Adrenal gland (tissue), 5 donors: ENCODE data around the gene TH.

ENCODE experiments used
- POLR2A ChIP-seq, 2 donors: fragments of 450-650 bp; IDR thresholded peaks; one replicate each; pipeline ENCODE4 v1.6.1; 2017; ENCODE audit warnings: antibody characterized with exemption in 2 of 2, mild to moderate bottlenecking in 2 of 2, moderate library complexity in 1 of 2
- TF ChIP-seq, protein P1 (sequence below), 6 experiments: fragments of 450-650 bp in 4 of 6; fragments of 200-600 bp in 2 of 6; sonication (generic) in 1 of 6; IDR thresholded peaks; 1 replicate in 5 of 6; 2 replicates in 1 of 6; pipeline versions ENCODE4 v1.5.1 to v1.8.0; 2016 to 2021; ENCODE audit warnings: antibody characterized with exemption in 6 of 6, mild to moderate bottlenecking in 2 of 6, moderate library complexity in 1 of 6
- donor health status: DM: no; HTN: no; CAD: no.

DNA sequence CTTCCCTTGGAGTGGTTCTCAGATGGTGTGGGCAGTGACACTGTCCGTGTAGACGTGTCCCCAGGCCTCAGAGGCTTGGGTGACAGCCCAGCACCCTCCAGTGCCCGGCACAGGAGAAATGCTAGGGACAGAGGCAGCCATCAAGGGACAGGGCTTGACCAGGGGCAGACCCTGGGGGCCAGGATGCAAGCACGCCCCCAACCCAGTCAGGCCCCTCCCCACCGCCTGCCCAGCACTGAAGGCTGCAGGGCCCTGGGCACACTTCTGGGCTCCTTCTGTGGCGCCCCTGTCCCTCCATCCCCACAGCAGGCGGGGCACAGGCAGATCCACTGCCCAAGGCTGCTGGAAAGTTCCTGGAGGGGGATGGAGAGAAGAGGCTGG is 43.5 kb downstream of the TH start:
- TF ChIP-seq POLR2A (IDR thresholded peaks at IDR 0.05): no peak
- TF ChIP-seq, protein P1, sequence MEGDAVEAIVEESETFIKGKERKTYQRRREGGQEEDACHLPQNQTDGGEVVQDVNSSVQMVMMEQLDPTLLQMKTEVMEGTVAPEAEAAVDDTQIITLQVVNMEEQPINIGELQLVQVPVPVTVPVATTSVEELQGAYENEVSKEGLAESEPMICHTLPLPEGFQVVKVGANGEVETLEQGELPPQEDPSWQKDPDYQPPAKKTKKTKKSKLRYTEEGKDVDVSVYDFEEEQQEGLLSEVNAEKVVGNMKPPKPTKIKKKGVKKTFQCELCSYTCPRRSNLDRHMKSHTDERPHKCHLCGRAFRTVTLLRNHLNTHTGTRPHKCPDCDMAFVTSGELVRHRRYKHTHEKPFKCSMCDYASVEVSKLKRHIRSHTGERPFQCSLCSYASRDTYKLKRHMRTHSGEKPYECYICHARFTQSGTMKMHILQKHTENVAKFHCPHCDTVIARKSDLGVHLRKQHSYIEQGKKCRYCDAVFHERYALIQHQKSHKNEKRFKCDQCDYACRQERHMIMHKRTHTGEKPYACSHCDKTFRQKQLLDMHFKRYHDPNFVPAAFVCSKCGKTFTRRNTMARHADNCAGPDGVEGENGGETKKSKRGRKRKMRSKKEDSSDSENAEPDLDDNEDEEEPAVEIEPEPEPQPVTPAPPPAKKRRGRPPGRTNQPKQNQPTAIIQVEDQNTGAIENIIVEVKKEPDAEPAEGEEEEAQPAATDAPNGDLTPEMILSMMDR (IDR thresholded peaks at IDR 0.05): no peak
